ELF-1 (cell line): ENCODE data around the gene WNT3A.

Experiments used
- DNase-seq: peaks from one replicate; pipeline ENCODE4 v3.0.0-alpha.2; 2016; ENCODE audit warnings: low read depth, low spot score

The WNT3A gene

GRCh38 chr1:228084325-228084724 lies 77.5 kb downstream of the WNT3A start:
- no peak for DNase-seq

GRCh38 chr1:228084797-228085196 lies 78.0 kb downstream of the WNT3A start:
- peak; percentile 46 for DNase-seq

- DNase-seq, result peak; percentile 89
Measured at GRCh38 chr1:228085287-228085951, 78.6 kb downstream of the WNT3A start.

GRCh38 chr1:228087771-228088251 lies 81.0 kb downstream of the WNT3A start:
- no peak for DNase-seq

- DNase-seq, result no peak
Measured at GRCh38 chr1:228088586-228089498, 82.0 kb downstream of the WNT3A start.

- DNase-seq, result peak; percentile 1
Measured at GRCh38 chr1:228089519-228090380, 83.0 kb downstream of the WNT3A start.

GRCh38 chr1:228090613-228091081 lies 83.8 kb downstream of the WNT3A start:
- peak; percentile 1 for DNase-seq

GRCh38 chr1:228091084-228091483 lies 84.3 kb downstream of the WNT3A start:
- DNase-seq, result no peak

- DNase-seq, result no peak
Measured at GRCh38 chr1:228092342-228093049, 85.7 kb downstream of the WNT3A start.

GRCh38 chr1:228093050-228093906 lies 86.5 kb downstream of the WNT3A start:
- peak; percentile 44 for DNase-seq

GRCh38 chr1:228094432-228095016 lies 87.7 kb downstream of the WNT3A start:
- DNase-seq, result no peak

GRCh38 chr1:228095161-228095560 lies 88.4 kb downstream of the WNT3A start:
- DNase-seq, result peak; percentile 1

GRCh38 chr1:228095938-228096337 lies 89.1 kb downstream of the WNT3A start:
- peak; percentile 1 for DNase-seq

GRCh38 chr1:228096416-228097332 lies 89.9 kb downstream of the WNT3A start:
- no peak for DNase-seq

- peak; percentile 1 for DNase-seq
Measured at GRCh38 chr1:228097333-228098081, 90.7 kb downstream of the WNT3A start.

- DNase-seq, result peak; percentile 3
Measured at GRCh38 chr1:228098323-228098931, 91.6 kb downstream of the WNT3A start.

GRCh38 chr1:228099331-228099732 lies 92.5 kb downstream of the WNT3A start:
- peak; percentile 2 for DNase-seq
